HEK293 (cell line): ENCODE results near the gene LMNA.

Experiments
- CTCF ChIA-PET: fragments of 350-600 bp; formaldehyde crosslinking; extraction: SDS; loops from one replicate; lab custom pipeline; 2021; ENCODE audit warnings: antibody characterized with exemption; lab: Yijun Ruan, JAX
- POLR2A ChIA-PET: fragments of 300-600 bp; formaldehyde crosslinking; extraction: SDS; loops from one replicate; lab custom pipeline; 2020; ENCODE audit warnings: antibody characterized with exemption, inconsistent platforms; lab: Yijun Ruan, JAX
- H3K27ac ChIP-seq: fragments of 200-500 bp; sonication (Bioruptor generic); 2 replicates; pipeline ENCODE4 v1.5.1; 2014; ENCODE audit warnings: low read depth, low read length, control low read depth, inconsistent platforms; ENCODE audit errors: extremely low read depth
- H3K36me3 ChIP-seq, 2 experiments: fragments of 200-500 bp in 1 of 2; sonication (Bioruptor generic) in 1 of 2; 1 replicate in 1 of 2; 2 replicates in 1 of 2; pipeline ENCODE4 v1.5.1; 2014 to 2017; ENCODE audit warnings: inconsistent platforms in 2 of 2, low read length in 2 of 2; ENCODE audit not compliant: control insufficient read depth in 2 of 2, insufficient read depth in 1 of 2
- H3K4me1 ChIP-seq: fragments of 200-500 bp; sonication (Bioruptor generic); 2 replicates; pipeline ENCODE4 v1.5.1; 2014; ENCODE audit warnings: mild to moderate bottlenecking, low read length, inconsistent platforms; ENCODE audit not compliant: control insufficient read depth, insufficient read depth
- H3K4me3 ChIP-seq: 2 replicates; pipeline ENCODE4 v1.5.1; 2011; ENCODE audit warnings: low read depth, mild to moderate bottlenecking, control low read depth, low read length, moderate library complexity
- H3K9me3 ChIP-seq: fragments of 200-500 bp; sonication (Bioruptor generic); 2 replicates; pipeline ENCODE4 v1.5.1; 2014; ENCODE audit warnings: low read depth, low read length, inconsistent platforms; ENCODE audit not compliant: control insufficient read depth, insufficient read depth
- ELK4 ChIP-seq: IDR thresholded peaks from 2 replicates; pipeline ENCODE4 v1.6.1; 2011; ENCODE audit warnings: mild to moderate bottlenecking, low read depth, low read length, borderline replicate concordance
- GLI4 ChIP-seq: fragments of 450-650 bp; formaldehyde crosslinking; IDR thresholded peaks from 2 replicates; pipeline ENCODE4 v1.5.1; 2016; ENCODE audit warnings: missing biosample characterization, missing genetic modification characterization
- GLIS2 ChIP-seq: fragments of 450-650 bp; formaldehyde crosslinking; IDR thresholded peaks from 2 replicates; pipeline ENCODE4 v1.5.1; 2016; ENCODE audit warnings: missing biosample characterization, missing genetic modification characterization
- MYNN ChIP-seq: fragments of 450-650 bp; formaldehyde crosslinking; IDR thresholded peaks from 2 replicates; pipeline ENCODE4 v1.5.1; 2016; ENCODE audit warnings: missing biosample characterization, missing genetic modification characterization, borderline replicate concordance
- PRDM1 ChIP-seq: fragments of 450-650 bp; formaldehyde crosslinking; IDR thresholded peaks from 2 replicates; pipeline ENCODE4; 2016; ENCODE audit warnings: missing biosample characterization, missing genetic modification characterization
- SCRT2 ChIP-seq: fragments of 450-650 bp; formaldehyde crosslinking; IDR thresholded peaks from 2 replicates; pipeline ENCODE4 v1.5.1; 2016; ENCODE audit warnings: missing biosample characterization, missing genetic modification characterization
- ZBTB20 ChIP-seq: fragments of 450-650 bp; formaldehyde crosslinking; IDR thresholded peaks from 2 replicates; pipeline ENCODE4 v1.5.1; 2016; ENCODE audit warnings: missing biosample characterization, missing genetic modification characterization
- ZBTB44 ChIP-seq: fragments of 450-650 bp; IDR thresholded peaks from 2 replicates; pipeline ENCODE4 v1.5.1; 2018; ENCODE audit warnings: missing biosample characterization, mild to moderate bottlenecking, missing genetic modification characterization
- ZEB2 ChIP-seq: fragments of 450-650 bp; formaldehyde crosslinking; IDR thresholded peaks from 2 replicates; pipeline ENCODE4 v1.5.1; 2016; ENCODE audit warnings: missing biosample characterization, missing genetic modification characterization
- ZFP41 ChIP-seq: fragments of 450-650 bp; formaldehyde crosslinking; IDR thresholded peaks from 2 replicates; pipeline ENCODE4 v1.5.1; 2016; ENCODE audit warnings: missing biosample characterization, missing genetic modification characterization, borderline replicate concordance
- ZNF112 ChIP-seq: fragments of 450-650 bp; formaldehyde crosslinking; IDR thresholded peaks from 2 replicates; pipeline ENCODE4 v1.5.0; 2017; ENCODE audit warnings: missing biosample characterization, missing genetic modification characterization
- ZNF175 ChIP-seq: fragments of 450-650 bp; formaldehyde crosslinking; IDR thresholded peaks from 2 replicates; pipeline ENCODE4 v1.5.1; 2016; ENCODE audit warnings: missing biosample characterization, missing genetic modification characterization
- ZNF221 ChIP-seq: fragments of 450-650 bp; formaldehyde crosslinking; IDR thresholded peaks from 2 replicates; pipeline ENCODE4 v1.5.1; 2017; ENCODE audit warnings: missing biosample characterization, missing genetic modification characterization, borderline replicate concordance
- ZNF248 ChIP-seq: fragments of 450-650 bp; formaldehyde crosslinking; IDR thresholded peaks from 2 replicates; pipeline ENCODE4 v1.5.1; 2017; ENCODE audit warnings: missing biosample characterization, missing genetic modification characterization
- ZNF280D ChIP-seq: fragments of 450-650 bp; formaldehyde crosslinking; IDR thresholded peaks from 2 replicates; pipeline ENCODE4 v1.5.1; 2016; ENCODE audit warnings: missing biosample characterization, missing genetic modification characterization
- ZNF398 ChIP-seq: fragments of 450-650 bp; formaldehyde crosslinking; IDR thresholded peaks from 2 replicates; pipeline ENCODE4 v1.5.1; 2017; ENCODE audit warnings: missing biosample characterization, missing genetic modification characterization
- ZNF404 ChIP-seq: fragments of 450-650 bp; formaldehyde crosslinking; IDR thresholded peaks from 2 replicates; pipeline ENCODE4 v1.5.1; 2017; ENCODE audit warnings: missing biosample characterization, missing genetic modification characterization
- ZNF48 ChIP-seq: fragments of 450-650 bp; formaldehyde crosslinking; IDR thresholded peaks from 2 replicates; pipeline ENCODE4 v1.5.1; 2016; ENCODE audit warnings: missing biosample characterization, missing genetic modification characterization
- ZNF529 ChIP-seq: fragments of 450-650 bp; formaldehyde crosslinking; IDR thresholded peaks from 2 replicates; pipeline ENCODE4 v1.5.1; 2017; ENCODE audit warnings: missing genetic modification characterization, missing biosample characterization; ENCODE audit not compliant: insufficient replicate concordance
- ZNF654 ChIP-seq: fragments of 450-650 bp; formaldehyde crosslinking; IDR thresholded peaks from 2 replicates; pipeline ENCODE4 v1.5.1; 2016; ENCODE audit warnings: low read depth, missing biosample characterization, missing genetic modification characterization
- ZNF830 ChIP-seq: fragments of 450-650 bp; IDR thresholded peaks from 2 replicates; pipeline ENCODE4 v1.5.0; 2018; ENCODE audit warnings: missing biosample characterization, missing genetic modification characterization, low read depth, mild to moderate bottlenecking, moderate library complexity
- ZXDB ChIP-seq: fragments of 450-650 bp; formaldehyde crosslinking; IDR thresholded peaks from 2 replicates; pipeline ENCODE4 v1.5.1; 2016; ENCODE audit warnings: missing biosample characterization, missing genetic modification characterization

LMNA gene

GRCh38 chr1:156140879-156141707, 26.6 kb downstream of the LMNA start (continued):
- TF ChIP-seq ZBTB20 (tag by site-specific recombination) (peak; percentile 35; the same call in 1 of the 2 replicates), ZFP41 (tag by site-specific recombination) (no peak)

- no peak overlapping the region for H3K27ac ChIP-seq
- ChIA-PET POLR2A (no interaction called here), CTCF (interaction anchor here (1.1 to 13.7 kb wide), 2 partner anchors 47 to 83 kb away, joined by 6 to 210 read pairs; no protein-coding TSS in a partner anchor)
- no peaks in the 10 kb centered on the region for H3K4me1 ChIP-seq
- H3K4me3 ChIP-seq = no peak overlapping the region
- TF ChIP-seq ZNF280D (tag by site-specific recombination) (no peak), ZNF175 (no peak), ZNF404 (tag by site-specific recombination) (no peak), ZNF529 (tag by site-specific recombination) (no peak), ZNF221 (tag by site-specific recombination) (no peak), ZNF248 (tag by site-specific recombination) (no peak), PRDM1 (tag by site-specific recombination) (no peak), ZXDB (tag by site-specific recombination) (no peak), ZNF398 (tag by site-specific recombination) (no peak), ZEB2 (tag by site-specific recombination) (no peak), ZNF654 (no peak), GLI4 (tag by site-specific recombination) (no peak), GLIS2 (tag by site-specific recombination) (no peak), ZBTB44 (tag by site-specific recombination) (no peak), ELK4 (no peak), ZNF112 (tag by site-specific recombination) (no peak), ZNF830 (no peak), ZNF48 (tag by site-specific recombination) (no peak), SCRT2 (tag by site-specific recombination) (no peak), MYNN (tag by site-specific recombination) (no peak)
- peaks cover 0 to under 1% of the 10 kb centered on the region in 2 experiments; a peak in 1 of 3 replicates for H3K36me3 ChIP-seq
- no peaks in the 10 kb centered on the region for H3K9me3 ChIP-seq
These were observed 29.4 kb downstream of the LMNA start for GRCh38 chr1:156143765-156144489.
